ENCODE data around the gene NDUFA6.

- TF ChIP-seq, protein P1, sequence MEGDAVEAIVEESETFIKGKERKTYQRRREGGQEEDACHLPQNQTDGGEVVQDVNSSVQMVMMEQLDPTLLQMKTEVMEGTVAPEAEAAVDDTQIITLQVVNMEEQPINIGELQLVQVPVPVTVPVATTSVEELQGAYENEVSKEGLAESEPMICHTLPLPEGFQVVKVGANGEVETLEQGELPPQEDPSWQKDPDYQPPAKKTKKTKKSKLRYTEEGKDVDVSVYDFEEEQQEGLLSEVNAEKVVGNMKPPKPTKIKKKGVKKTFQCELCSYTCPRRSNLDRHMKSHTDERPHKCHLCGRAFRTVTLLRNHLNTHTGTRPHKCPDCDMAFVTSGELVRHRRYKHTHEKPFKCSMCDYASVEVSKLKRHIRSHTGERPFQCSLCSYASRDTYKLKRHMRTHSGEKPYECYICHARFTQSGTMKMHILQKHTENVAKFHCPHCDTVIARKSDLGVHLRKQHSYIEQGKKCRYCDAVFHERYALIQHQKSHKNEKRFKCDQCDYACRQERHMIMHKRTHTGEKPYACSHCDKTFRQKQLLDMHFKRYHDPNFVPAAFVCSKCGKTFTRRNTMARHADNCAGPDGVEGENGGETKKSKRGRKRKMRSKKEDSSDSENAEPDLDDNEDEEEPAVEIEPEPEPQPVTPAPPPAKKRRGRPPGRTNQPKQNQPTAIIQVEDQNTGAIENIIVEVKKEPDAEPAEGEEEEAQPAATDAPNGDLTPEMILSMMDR (IDR thresholded peaks at IDR 0.05) = no peak
- no peak for TF ChIP-seq ZFX (IDR thresholded peaks at IDR 0.05; ENCODE audit: borderline replicate concordance)
Measured at GRCh38 chr22:42039271-42039670, 51.3 kb downstream of the NDUFA6 start.

Measured in 22Rv1 (cell line).